Activated CD4-positive, CD25-positive, alpha-beta regulatory T cell treated with anti-CD3 and anti-CD28 coated beads, Interleukin-2, amount 50 U/mL, for 72 hours (primary cell): ENCODE data around the gene MSTN.
"Not testable (repeated sequence)": the region's sequence is repeated elsewhere in the genome, so short reads cannot be mapped to it uniquely, and the experiment has no call there.

ENCODE experiments used
- DNase-seq: peaks from one replicate; pipeline ENCODE4 v3.0.0; 2021

The MSTN gene

DNA sequence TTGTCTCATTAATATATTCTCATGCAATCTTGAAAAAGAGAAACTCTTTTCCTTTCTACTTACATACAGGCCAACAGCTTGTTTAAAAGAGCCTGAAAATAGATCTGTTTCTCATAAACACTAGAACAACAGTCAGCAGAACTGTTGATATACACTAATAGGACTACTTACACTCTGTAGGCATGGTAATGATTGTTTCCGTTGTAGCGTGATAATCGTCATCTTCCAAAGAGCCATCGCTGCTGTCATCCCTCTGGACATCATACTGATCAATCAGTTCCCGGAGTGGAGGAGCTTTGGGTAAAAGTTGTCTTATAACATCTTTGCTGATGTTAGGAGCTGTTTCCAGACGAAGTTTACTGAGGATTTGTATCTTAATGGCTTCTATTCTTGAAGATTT lies 476 bp downstream of the MSTN start:
- no peak for DNase-seq

DNA sequence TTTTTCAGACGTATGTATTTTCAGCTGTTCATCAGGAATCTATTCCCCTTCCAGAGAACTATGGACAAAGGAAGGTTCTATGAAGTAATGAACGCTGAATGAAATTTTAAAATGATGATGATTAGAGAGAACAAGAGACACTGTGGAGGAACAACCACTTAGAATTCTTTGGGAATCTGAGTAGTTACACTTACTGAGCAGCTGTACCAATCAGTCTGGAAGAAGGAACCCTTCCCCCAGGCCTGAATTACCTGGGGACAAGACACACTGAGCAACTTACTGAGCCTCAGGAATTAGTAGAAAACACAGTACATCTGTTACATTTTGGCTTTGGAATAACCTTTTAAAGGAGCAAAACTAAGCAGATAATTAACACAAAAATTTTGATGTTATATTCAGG lies 1.9 kb downstream of the MSTN start:
- DNase-seq, result no peak

- no peak for DNase-seq
Observed at GRCh38 chr2:190060019-190060418, 2.5 kb downstream of the MSTN start.

GRCh38 chr2:190053426-190053825 lies 9.1 kb downstream of the MSTN start:
- DNase-seq, result no peak

- DNase-seq, result no peak
Observed at GRCh38 chr2:190052307-190052706, 10.2 kb downstream of the MSTN start.

DNA sequence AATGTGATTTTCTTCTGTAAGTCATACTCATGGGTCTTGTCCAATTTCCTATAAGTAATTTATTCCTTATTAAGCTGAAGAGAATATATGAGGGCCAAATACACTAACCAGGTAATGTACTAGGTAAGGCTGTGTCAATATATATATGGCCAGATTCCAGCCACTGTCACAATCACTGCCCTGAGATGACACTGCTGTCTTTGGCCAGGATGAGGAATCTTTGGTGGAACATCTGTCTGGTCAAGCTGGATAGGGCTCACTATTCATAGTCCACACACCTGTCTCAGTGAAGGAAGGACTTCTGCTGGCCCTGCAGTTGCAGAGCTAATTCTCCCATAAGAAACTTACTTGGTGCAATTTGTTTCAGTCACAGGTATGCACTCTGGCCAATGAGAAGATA lies 11.3 kb downstream of the MSTN start:
- no peak for DNase-seq

- DNase-seq, result no peak
Observed at GRCh38 chr2:190050001-190050400, 12.5 kb downstream of the MSTN start.

DNA sequence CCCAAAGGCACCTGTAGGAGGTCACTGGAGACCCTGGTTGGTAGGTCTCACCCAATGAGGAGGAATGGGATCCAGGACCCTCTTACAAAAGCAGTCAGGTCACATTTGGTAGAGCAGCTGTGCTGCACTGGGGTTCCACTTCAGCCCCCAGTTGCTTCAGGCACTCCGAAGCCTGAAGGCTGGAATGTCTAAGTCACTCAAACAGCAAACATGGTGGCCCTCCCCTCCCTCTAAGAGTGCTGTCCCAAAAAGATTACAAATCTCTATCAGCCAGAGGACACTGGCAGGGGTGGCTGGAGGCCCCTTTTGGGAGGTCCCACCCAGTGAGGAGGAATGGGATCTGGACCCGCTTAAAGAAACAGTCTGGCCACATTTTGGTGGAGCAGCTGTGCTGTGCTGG lies 17.7 kb downstream of the MSTN start:
- no peak for DNase-seq

DNA sequence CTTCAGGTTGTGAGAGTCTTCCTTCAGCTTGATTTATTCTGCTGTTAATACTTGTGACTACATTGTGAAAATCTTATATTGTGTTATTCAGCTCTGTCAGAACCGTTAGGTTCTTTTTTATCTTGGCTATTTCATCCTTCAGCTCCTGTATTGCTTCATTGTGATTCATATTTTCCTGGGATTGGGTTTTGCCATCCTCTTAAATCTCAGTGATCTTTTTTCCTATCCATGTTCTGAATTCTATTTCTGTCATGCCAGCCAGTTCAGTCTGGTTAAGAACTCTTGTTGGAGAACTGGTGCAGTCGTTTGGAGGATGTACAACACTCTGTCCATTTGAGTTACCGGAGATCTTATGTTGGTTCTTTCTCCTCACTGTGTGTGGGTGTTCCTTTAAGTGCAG lies 19.1 kb downstream of the MSTN start:
- no peak for DNase-seq

DNA sequence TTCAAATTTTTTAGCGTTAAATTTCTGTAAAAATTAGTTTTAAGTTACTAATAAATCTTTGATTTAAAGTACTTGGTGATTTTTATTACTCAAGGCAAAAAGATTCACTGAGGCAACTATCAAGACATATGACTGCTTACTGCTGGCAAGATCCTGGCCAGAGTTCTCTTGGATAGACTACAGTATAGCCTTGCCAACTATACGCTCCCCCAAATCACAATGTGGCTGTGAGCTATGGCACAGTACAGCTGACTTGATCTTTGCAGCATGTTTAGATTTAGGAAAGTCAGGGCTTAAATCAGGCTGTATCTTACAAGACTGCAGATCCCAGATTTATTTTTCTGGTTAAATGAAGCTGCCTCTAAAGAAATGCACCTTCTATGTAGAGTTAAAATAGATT lies 26.5 kb downstream of the MSTN start:
- DNase-seq, result no peak

- not testable (repeated sequence) for DNase-seq
Observed at GRCh38 chr2:190034417-190034816, 28.1 kb downstream of the MSTN start.

DNA sequence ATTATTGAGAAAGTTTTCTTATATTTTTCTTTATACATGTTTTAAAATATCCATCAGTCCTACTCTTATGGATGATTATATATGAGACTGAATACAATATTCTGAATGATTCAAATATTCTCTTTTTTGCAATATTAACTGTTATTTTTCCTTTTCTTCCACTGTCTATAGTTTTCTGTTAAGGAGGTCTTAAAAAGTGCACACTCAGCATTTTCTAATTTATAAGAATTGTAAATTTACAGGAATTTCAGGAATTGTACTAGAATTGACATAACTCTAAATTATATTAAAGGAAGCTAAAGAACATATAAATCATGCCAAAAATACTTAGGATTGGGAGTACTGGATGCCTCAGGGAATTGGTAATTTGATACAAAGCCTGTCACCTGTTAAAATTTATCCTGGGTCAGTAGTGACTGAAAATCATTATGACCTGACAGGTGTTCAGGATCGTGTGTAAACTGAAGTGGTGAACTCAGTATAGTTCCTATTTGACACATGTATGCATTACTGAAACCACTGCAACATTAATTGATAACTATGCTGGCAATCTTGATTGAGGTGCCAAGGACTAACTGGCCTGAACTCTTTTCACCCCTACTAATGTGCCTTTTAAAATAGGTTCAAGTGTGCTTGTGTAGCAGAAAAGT lies 30.4 kb downstream of the MSTN start:
- DNase-seq, result no peak

DNA sequence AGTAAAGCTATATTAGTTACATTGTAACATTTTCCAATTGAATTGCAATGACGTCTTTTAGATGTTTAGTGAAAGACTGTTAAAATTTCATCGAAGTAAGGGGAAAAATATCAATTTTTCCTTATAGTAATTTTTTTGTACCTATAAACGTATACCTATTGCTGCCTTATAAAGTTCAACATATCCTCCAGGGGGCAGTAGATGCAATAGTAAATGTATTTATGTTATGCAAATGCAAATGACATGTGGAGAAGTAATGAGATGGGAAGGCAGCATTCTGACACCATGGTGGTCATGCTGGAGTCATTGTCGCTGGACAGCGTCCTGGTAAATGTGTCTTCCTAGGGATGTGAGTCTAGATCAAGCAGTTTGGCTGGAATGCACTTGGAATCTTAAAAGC lies 38.7 kb downstream of the MSTN start:
- no peak for DNase-seq

DNA sequence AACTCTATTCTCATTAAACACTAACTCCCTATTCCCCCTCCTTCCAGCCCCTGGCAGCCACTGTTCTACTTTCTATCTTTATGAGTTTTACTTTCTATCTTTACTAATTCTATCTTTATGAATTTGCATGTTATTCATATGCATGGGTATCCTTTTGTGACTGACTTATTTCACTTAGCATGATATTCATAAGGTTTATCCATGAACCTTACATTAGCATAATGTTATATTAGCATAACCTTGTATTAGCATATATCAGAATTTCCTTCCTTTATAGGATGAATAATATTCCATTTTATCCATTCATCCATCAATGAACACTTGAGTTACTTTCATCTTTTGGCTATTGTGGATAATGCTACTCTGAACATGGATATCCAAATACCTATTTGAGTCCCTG lies 41.8 kb downstream of the MSTN start:
- no peak for DNase-seq

DNA sequence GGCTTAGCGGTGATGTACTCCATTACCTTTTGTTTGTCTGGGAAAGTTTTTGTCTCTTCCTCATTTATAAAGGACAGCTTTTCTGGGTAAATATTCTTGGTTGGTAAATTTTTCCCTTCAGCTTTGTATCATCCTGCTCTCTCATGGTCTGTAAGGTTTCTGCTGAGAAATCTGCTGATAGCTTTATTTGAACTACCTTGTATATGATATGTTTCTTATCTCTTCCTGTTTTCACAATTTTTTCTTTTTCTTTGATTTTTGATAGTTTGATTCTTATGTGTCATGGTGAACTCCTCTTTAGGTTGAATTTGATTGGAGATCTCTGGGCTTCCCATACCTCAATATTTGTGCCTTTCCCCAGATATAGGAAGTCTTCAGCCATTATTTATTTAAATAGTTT lies 44.7 kb downstream of the MSTN start:
- DNase-seq, result no peak

- DNase-seq, result not testable (repeated sequence)
Observed at GRCh38 chr2:190015969-190016368, 46.6 kb downstream of the MSTN start.
